PC-9 (cell line): ENCODE measurements around the gene LGR6.

Experiments used
- CTCF ChIP-seq: fragments of 200-600 bp; sonication (generic); conservative IDR thresholded peaks from 2 replicates; pipeline ENCODE4 v1.6.1; 2017; ENCODE audit warnings: mixed run types, antibody characterized with exemption, mild to moderate bottlenecking, moderate library complexity
- EZH2 ChIP-seq: fragments of 200-600 bp; sonication (generic); IDR thresholded peaks from 2 replicates; pipeline ENCODE4 v1.8.0; 2017; ENCODE audit warnings: antibody characterized with exemption, low read depth

DNA sequence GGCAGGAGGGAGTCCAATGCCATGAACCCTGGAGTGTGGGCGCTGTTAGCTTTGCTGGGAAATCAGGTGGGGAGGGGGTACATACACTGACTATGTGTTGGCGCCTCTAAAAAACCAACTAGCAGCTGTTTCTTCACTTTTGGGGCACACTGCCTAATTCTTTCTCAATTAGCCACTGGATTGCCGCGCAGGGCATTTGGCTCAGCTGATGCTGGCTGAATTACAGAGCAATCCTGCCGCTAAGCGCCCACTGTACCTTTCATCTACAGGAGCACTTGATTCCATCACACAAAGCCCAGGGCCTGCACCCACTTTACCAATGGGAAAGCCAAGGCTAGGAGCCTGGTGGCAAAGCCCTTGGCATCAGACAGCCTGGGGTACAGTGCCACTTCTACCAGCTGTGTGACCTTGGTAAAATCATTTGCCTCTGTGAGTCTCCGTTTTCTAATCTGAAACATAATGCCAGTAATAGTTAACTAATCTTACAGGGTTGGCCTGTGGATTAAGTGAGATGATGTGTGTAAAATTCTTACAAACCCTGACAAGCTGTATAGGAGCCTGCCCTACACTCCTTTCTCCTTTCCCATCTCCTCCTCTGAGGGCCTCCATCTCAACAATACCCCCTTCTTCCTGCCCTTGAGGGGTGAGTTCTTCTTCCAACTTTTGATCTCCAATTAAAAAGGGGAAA is 89.1 kb downstream of the LGR6 start:
- TF ChIP-seq CTCF (no peak), EZH2 (no peak)
